Thyroid gland (tissue), 4 donors: ENCODE measurements around the gene HECTD4. TPM values are rescaled to one million over a fixed set of nuclear protein-coding genes. Genes with fewer than 3 reads are reported as not detected.

Experiments used
- DNase-seq, 2 donors: peaks; one replicate each; pipeline ENCODE4 v3.0.0-alpha.2; 2019
- H3K27ac ChIP-seq, 3 donors: fragments of 200-600 bp; sonication (generic); 1 replicate in 2 of 3; 2 replicates in 1 of 3; pipeline ENCODE4 v1.5.1; 2016 to 2019; ENCODE audit warnings: mild to moderate bottlenecking in 1 of 3, moderate library complexity in 1 of 3
- H3K27me3 ChIP-seq: fragments of 200-600 bp; sonication (generic); one replicate; pipeline ENCODE4 v1.5.1; 2019
- H3K36me3 ChIP-seq, 2 donors: fragments of 200-600 bp; sonication (generic); one replicate each; pipeline ENCODE4 v1.5.1; 2016 to 2019
- H3K4me1 ChIP-seq, 2 donors: fragments of 200-600 bp; sonication (generic); one replicate each; pipeline ENCODE4 v1.5.1; 2017 to 2019
- H3K4me3 ChIP-seq, 3 donors: fragments of 200-600 bp; sonication (generic); replicated peaks in 1 of 3; 1 replicate in 2 of 3; 2 replicates in 1 of 3; pipeline ENCODE4 v1.5.1; 2016; ENCODE audit warnings: mild to moderate bottlenecking in 1 of 3
- H3K9me3 ChIP-seq: fragments of 200-600 bp; sonication (generic); one replicate; pipeline ENCODE4 v1.5.1; 2017
- CTCF ChIP-seq, 6 experiments: fragments of 200-600 bp in 3 of 6; fragments of 450-650 bp in 3 of 6; sonication (generic) in 3 of 6; IDR thresholded peaks; one replicate each; pipeline ENCODE4 v1.5.1; 2016 to 2019; ENCODE audit warnings: antibody characterized with exemption in 6 of 6, mild to moderate bottlenecking in 2 of 6, inconsistent platforms in 1 of 6, moderate library complexity in 1 of 6
- POLR2A ChIP-seq, 2 donors: fragments of 450-650 bp; IDR thresholded peaks; one replicate each; pipeline ENCODE4 v1.6.1; 2017; ENCODE audit warnings: antibody characterized with exemption in 2 of 2, mild to moderate bottlenecking in 2 of 2, moderate library complexity in 1 of 2
- WGBS, 2 donors: methylation state at CpG; one replicate each; pipeline ENCODE4 v1.1.5; 2017; 5-methylcytosine and 5-hydroxymethylcytosine counted together
- intact Hi-C: fragments of 100-400 bp; cut with DNase I; formaldehyde crosslinking; loops from one replicate; pipeline ENCODE4 v1.15.1; 2023
- total RNA-seq, 4 donors: library from RNA; depleted of rRNA; stranded (reverse); fragments of >200 nt; gene quantifications; one replicate each; pipeline ENCODE4 v1.2.3, GENCODE V29; 2016

Gene HECTD4
- total RNA-seq, 4 donors from 2014 or later = 68.5 to 115 (median 79.6) TPM

GRCh38 chr12:112164011-112164660 is 218.1 kb downstream of the HECTD4 start:
- WGBS, 2 donors = 94 to 99% methylated on average over 19 to 22 of the region's 26 CpGs
- H3K4me3 ChIP-seq = no peak overlapping the region
- no peak for DNase-seq
- H3K36me3 ChIP-seq = peaks cover 49 to 59% of the 10 kb centered on the region in 2 donors
- no peak overlapping the region for H3K27ac ChIP-seq
- intact Hi-C loops = no loop called here
- H3K4me1 ChIP-seq = no peaks in the 10 kb centered on the region
- TF ChIP-seq POLR2A (IDR thresholded peaks at IDR 0.05) (no peak), CTCF (IDR thresholded peaks at IDR 0.05) (no peak)
- H3K27me3 ChIP-seq = no peaks in the 10 kb centered on the region
- no peaks in the 10 kb centered on the region for H3K9me3 ChIP-seq

GRCh38 chr12:112163471-112163991 is 218.7 kb downstream of the HECTD4 start:
- no peaks in the 10 kb centered on the region for H3K9me3 ChIP-seq
- H3K4me3 ChIP-seq = no peak overlapping the region
- whole genome bisulfite sequencing, 2 donors = 94 to 96% methylated on average over 11 to 17 of the region's 22 CpGs
- intact Hi-C loops = no loop called here
- DNase-seq = no peak
- peaks cover 53 to 56% of the 10 kb centered on the region in 2 donors for H3K36me3 ChIP-seq
- no peak for TF ChIP-seq CTCF (IDR thresholded peaks at IDR 0.05)
- no peak for TF ChIP-seq POLR2A (IDR thresholded peaks at IDR 0.05)
- H3K4me1 ChIP-seq = no peaks in the 10 kb centered on the region
- no peak overlapping the region for H3K27ac ChIP-seq
- H3K27me3 ChIP-seq = no peaks in the 10 kb centered on the region

GRCh38 chr12:112163056-112163455 is 219.2 kb downstream of the HECTD4 start:
- H3K9me3 ChIP-seq = no peaks in the 10 kb centered on the region
- H3K27me3 ChIP-seq = no peaks in the 10 kb centered on the region
- no peaks in the 10 kb centered on the region for H3K4me1 ChIP-seq
- H3K27ac ChIP-seq = no peak overlapping the region
- WGBS, 2 donors = 88 to 90% methylated on average over 1 to 2 of the region's 8 CpGs
- H3K4me3 ChIP-seq = no peak overlapping the region
- H3K36me3 ChIP-seq = peaks cover 55 to 56% of the 10 kb centered on the region in 2 donors
- intact Hi-C loops = no loop called here
- no peak for DNase-seq
- TF ChIP-seq POLR2A (IDR thresholded peaks at IDR 0.05) = no peak
- no peak for TF ChIP-seq CTCF (IDR thresholded peaks at IDR 0.05)

- intact Hi-C loops = no loop called here
- Histone ChIP-seq H3K27me3 (no peaks in the 10 kb centered on the region), H3K36me3 (peaks cover 55 to 56% of the 10 kb centered on the region in 2 donors), H3K4me1 (no peaks in the 10 kb centered on the region), H3K27ac (no peak overlapping the region), H3K4me3 (no peak overlapping the region), H3K9me3 (no peaks in the 10 kb centered on the region)
- WGBS, 2 donors = 96 to 97% methylated on average over 8 to 12 of the region's 12 CpGs
- no peak for TF ChIP-seq CTCF (IDR thresholded peaks at IDR 0.05)
- no peak for TF ChIP-seq POLR2A (IDR thresholded peaks at IDR 0.05)
- no peak for DNase-seq
Observed at GRCh38 chr12:112162241-112162790, 219.9 kb downstream of the HECTD4 start.

GRCh38 chr12:112161711-112162110 is 220.5 kb downstream of the HECTD4 start:
- WGBS, 2 donors = 90 to 92% methylated on average over 9 of the region's 9 CpGs
- TF ChIP-seq POLR2A (IDR thresholded peaks at IDR 0.05) (no peak), CTCF (IDR thresholded peaks at IDR 0.05) (no peak)
- Histone ChIP-seq H3K4me1 (no peaks in the 10 kb centered on the region), H3K4me3 (no peak overlapping the region), H3K36me3 (peaks cover 55 to 56% of the 10 kb centered on the region in 2 donors), H3K9me3 (no peaks in the 10 kb centered on the region), H3K27ac (no peak overlapping the region), H3K27me3 (no peaks in the 10 kb centered on the region)
- no peak for DNase-seq
- intact Hi-C loops = no loop called here
